Fibroblast of villous mesenchyme (primary cell): Measurements from ENCODE around the gene TMEM147. TPM values are rescaled to one million over a fixed set of nuclear protein-coding genes. Genes with fewer than 3 reads are reported as not detected.

Experiments
- DNase-seq: peaks from one replicate; pipeline ENCODE4 v3.0.0-alpha.2; 2010; ENCODE audit warnings: low read depth
- H3K4me3 ChIP-seq: 2 replicates; pipeline ENCODE4 v1.5.1; 2011; ENCODE audit warnings: low read depth, mild to moderate bottlenecking, low read length
- total RNA-seq: library from RNA; depleted of rRNA; stranded (reverse); fragments of >200 nt; gene quantifications from 2 replicates; pipeline ENCODE4 v1.2.3, GENCODE V29; 2012
- TF ChIP-seq, protein P1 (sequence below): IDR thresholded peaks from 2 replicates; pipeline ENCODE4 v1.5.1; 2012; ENCODE audit warnings: low read depth, mild to moderate bottlenecking, low read length; ENCODE audit not compliant: insufficient read depth

Gene TMEM147
- total RNA-seq, 1 donor: 81.2 TPM

- no peak overlapping the region for H3K4me3 ChIP-seq
- TF ChIP-seq, protein P1, sequence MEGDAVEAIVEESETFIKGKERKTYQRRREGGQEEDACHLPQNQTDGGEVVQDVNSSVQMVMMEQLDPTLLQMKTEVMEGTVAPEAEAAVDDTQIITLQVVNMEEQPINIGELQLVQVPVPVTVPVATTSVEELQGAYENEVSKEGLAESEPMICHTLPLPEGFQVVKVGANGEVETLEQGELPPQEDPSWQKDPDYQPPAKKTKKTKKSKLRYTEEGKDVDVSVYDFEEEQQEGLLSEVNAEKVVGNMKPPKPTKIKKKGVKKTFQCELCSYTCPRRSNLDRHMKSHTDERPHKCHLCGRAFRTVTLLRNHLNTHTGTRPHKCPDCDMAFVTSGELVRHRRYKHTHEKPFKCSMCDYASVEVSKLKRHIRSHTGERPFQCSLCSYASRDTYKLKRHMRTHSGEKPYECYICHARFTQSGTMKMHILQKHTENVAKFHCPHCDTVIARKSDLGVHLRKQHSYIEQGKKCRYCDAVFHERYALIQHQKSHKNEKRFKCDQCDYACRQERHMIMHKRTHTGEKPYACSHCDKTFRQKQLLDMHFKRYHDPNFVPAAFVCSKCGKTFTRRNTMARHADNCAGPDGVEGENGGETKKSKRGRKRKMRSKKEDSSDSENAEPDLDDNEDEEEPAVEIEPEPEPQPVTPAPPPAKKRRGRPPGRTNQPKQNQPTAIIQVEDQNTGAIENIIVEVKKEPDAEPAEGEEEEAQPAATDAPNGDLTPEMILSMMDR: no peak
- DNase-seq: no peak
These were observed 23.9 kb downstream of the TMEM147 start for GRCh38 chr19:35569281-35569781.

GRCh38 chr19:35571406-35571965 lies 26.1 kb downstream of the TMEM147 start:
- TF ChIP-seq, protein P1: no peak
- DNase-seq: no peak
- no peak overlapping the region for H3K4me3 ChIP-seq

GRCh38 chr19:35577918-35578317 lies 32.5 kb downstream of the TMEM147 start:
- no peak overlapping the region for H3K4me3 ChIP-seq
- no peak for DNase-seq
- TF ChIP-seq, protein P1: no peak

- H3K4me3 ChIP-seq: no peak overlapping the region
- DNase-seq: no peak
- TF ChIP-seq, protein P1: no peak
These were observed 33.3 kb downstream of the TMEM147 start for GRCh38 chr19:35578707-35579106.

GRCh38 chr19:35582760-35583159 lies 37.3 kb downstream of the TMEM147 start:
- no peak for DNase-seq
- H3K4me3 ChIP-seq: no peak overlapping the region

DNA sequence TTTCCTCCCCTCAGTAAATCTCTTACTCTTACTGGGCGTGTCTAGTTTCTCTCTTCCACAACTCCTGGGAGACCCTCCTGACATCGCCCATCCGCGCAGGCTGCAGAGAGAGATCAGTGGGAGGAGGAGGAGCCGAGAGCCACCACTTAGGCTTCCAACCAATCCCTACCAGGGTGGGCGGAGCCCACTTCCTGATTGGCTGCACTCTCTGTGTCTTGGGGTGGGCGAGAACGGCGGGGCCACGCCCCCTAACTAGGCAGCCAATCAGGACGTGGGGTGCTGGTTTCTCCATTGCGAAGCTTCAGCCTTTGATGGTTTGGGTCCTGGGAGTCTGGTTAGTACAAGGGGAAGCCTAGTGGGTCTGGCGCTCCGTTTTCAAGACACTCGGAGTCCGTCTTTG lies 40.4 kb downstream of the TMEM147 start, which contains the start of gene PMIS2:
TSS of gene PMIS2 (plus strand) at position 326 of the 400 bp plus-strand sequence. CDS start 87 bp downstream, outside the sequence.
- H3K4me3 ChIP-seq: no peak within 1 kb of the TSS
- DNase-seq: no peak
- TF ChIP-seq, protein P1: no peak

More at GRCh38 chr19:35582760-35583159, 37.3 kb downstream of the TMEM147 start:
- TF ChIP-seq, protein P1: no peak

DNA sequence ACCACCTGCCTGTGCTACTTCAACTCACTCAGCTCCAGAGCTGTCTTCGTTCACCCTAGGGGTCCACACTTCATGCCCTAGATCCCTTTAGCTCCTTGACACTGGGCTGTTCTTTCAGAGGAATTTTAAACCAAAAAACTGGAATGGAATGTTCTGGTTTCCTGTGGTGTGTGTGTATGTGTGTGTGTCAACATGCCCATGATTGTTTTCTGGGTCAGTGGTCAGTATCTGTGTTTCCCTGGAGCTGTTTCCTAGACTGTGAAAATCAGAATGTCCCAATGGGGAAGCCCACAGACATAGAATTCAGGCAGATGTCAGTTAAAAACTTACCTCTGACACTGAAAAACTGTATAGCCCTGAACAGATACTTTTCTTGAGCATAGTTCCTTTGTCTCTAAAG lies 41.9 kb downstream of the TMEM147 start:
- TF ChIP-seq, protein P1: no peak
- DNase-seq: no peak
- no peak overlapping the region for H3K4me3 ChIP-seq
